ENCODE data around the gene ARCN1. TPM values are rescaled to one million over a fixed set of nuclear protein-coding genes. Genes with fewer than 3 reads are reported as not detected.

ARCN1 gene
- total and polyA plus RNA-seq, 2 donors = 90.2 to 141 TPM

DNA sequence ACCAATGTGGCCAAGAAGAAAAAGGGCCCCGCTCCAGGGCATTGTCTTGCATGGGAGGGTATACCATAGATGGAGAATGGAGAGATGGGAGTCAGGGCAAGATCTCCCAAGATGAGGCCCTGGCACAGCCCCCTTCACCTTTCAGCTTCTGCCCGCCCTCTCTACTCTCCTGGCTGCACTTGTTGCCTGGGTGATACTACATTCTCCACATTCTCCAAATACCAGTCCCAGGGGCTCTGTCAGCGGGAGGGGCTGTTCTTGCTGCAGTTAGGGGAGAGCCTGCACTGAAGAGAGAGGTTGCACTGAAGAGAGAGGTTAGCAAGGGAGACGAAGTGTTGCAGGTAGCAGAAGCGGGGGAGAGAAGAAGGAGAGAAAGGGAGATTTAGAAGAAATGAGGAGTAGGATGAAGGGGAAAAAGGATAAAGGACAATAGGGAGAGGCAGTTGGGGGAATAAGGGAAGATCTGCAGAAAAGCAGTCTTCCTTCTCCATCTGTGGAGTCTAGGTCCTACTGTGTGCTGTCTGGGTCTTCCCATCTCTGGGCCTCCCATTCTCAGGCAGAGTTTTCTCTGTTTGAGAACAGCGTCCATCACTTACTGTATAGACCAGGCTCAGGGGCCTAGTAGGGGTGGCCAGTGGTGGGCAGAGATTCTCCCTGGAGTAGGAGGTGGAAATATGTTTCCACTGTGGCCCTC, 43.2 kb downstream of the ARCN1 start:
- H3K36me3 ChIP-seq (ENCODE audit: insufficient read depth) = no peaks in the 10 kb centered on the region
- H3K4me3 ChIP-seq (ENCODE audit: low read depth, low read length) = no peak overlapping the region
- no peak for DNase-seq (ENCODE audit: extremely low spot score)
- no peak overlapping the region for H3K27ac ChIP-seq (ENCODE audit: low read depth)
- WGBS = 86% methylated on average over 6 of the region's 6 CpGs
- no peaks in the 10 kb centered on the region for H3K4me1 ChIP-seq (ENCODE audit: insufficient read depth)

GRCh38 chr11:118615976-118616371, 43.8 kb downstream of the ARCN1 start:
- Histone ChIP-seq H3K4me3 (ENCODE audit: low read depth, low read length) (no peak overlapping the region), H3K36me3 (ENCODE audit: insufficient read depth) (no peaks in the 10 kb centered on the region), H3K4me1 (ENCODE audit: insufficient read depth) (no peaks in the 10 kb centered on the region), H3K27ac (ENCODE audit: low read depth) (no peak overlapping the region)
- DNase-seq (ENCODE audit: extremely low spot score) = no peak
- WGBS = 78% methylated on average over 5 of the region's 5 CpGs

DNA sequence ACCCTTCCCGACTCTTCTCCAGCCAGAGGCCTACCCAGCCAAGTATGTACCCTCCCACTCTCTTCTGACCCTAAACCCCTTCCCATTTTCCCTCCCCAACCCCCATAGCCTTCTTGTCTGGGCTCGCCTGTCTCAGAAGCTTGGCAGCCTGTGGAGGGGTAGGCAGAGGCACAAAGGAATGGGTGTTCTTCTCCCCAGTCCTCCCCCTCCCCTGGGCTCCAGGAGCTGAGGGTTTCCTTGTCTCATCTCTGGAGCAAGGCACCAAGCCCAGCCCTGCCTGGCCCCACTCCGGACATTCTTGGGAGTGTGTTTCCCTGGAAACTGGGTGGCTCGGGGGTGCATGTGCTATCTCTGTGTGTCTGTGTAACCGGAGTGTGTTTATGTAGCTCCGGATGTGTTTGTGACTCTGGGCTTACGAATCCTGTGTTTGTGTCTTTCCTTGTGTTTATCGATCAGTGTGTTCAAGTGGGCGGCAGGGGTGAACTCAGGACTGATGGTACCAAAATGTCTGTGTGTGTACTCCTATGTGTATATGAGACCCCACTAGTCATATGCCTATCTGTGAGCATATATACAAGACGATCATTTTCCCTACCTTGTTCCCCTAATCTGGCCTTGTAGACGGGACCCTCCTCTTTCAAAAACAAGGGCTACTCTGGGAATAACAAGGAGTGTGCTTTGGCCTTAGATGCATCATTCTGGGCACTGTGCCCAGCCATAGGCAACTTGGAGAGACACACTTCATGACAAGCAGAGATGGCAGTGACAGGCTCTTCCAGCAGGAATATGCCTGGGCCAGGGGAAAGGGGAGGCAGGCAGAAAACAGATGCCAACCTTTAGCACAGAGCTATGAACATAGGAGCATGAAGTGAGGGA, 46.1 kb downstream of the ARCN1 start:
- Histone ChIP-seq H3K27ac (ENCODE audit: low read depth) (peak overlapping the region; percentile 67), H3K4me3 (ENCODE audit: low read depth, low read length) (no peak overlapping the region), H3K36me3 (ENCODE audit: insufficient read depth) (no peaks in the 10 kb centered on the region), H3K4me1 (ENCODE audit: insufficient read depth) (peaks cover 2% of the 10 kb centered on the region)
- no peak for DNase-seq (ENCODE audit: extremely low spot score)
- WGBS = 14% methylated on average over 11 of the region's 11 CpGs

DNA sequence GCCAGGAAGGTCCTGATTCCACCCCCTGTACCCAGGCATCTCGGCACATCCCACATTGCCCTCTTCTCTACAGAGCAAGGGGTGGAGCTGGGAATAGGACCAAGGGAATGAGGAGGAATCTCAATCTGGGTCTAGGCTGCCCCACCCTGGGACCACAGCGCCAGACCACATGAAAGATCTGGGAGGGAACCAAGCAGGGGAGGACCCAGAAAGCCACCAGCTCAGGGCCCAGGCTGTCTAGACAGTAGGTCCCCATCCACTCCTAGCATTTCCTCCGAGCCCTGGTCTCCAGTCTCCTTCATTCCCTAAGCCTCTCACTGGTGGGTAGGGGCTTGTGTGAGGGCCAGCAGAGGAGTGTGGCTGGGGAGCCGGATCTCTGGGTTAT, 46.8 kb downstream of the ARCN1 start:
- H3K4me3 ChIP-seq (ENCODE audit: low read depth, low read length) = no peak overlapping the region
- H3K4me1 ChIP-seq (ENCODE audit: insufficient read depth) = peaks cover 2% of the 10 kb centered on the region
- 27% methylated on average over 4 of the region's 4 CpGs for WGBS
- no peak for DNase-seq (ENCODE audit: extremely low spot score)
- no peaks in the 10 kb centered on the region for H3K36me3 ChIP-seq (ENCODE audit: insufficient read depth)
- peak overlapping the region; percentile 64 for H3K27ac ChIP-seq (ENCODE audit: low read depth)

- H3K36me3 ChIP-seq (ENCODE audit: insufficient read depth) = no peaks in the 10 kb centered on the region
- no peak overlapping the region for H3K4me3 ChIP-seq (ENCODE audit: low read depth, low read length)
- peaks cover 2% of the 10 kb centered on the region for H3K4me1 ChIP-seq (ENCODE audit: insufficient read depth)
- H3K27ac ChIP-seq (ENCODE audit: low read depth) = no peak overlapping the region
- WGBS = 25% methylated on average over 6 of the region's 6 CpGs
- DNase-seq (ENCODE audit: extremely low spot score) = no peak
Observed at GRCh38 chr11:118619444-118620197, 47.4 kb downstream of the ARCN1 start.

DNA sequence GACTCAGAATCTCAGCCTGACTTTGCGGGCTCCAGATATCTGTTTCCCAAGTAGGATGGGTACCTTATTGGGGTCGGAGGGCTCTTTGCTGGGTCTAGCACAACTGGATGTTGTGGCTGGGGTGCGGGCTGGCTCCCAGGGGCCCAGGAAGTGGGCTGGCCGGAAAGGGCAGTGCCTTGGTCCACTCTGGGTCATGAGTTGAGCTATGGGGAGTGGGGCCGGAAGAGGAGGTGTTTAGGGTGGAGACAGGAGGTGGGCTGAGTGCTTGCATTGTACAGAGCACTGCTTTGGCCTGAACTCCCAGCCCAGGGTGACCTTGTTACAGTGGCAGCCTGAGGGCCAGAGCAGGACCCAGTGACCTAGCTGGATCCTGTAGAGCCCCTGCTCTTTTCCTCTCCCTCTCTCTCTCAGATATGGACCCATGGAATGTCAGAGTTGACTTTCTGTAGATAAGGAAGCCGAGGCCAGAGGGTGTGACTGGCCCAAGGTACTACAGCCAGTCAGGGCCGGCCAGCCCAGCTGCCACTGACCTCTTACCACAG, 48.4 kb downstream of the ARCN1 start:
- DNase-seq (ENCODE audit: extremely low spot score) = no peak
- Histone ChIP-seq H3K4me3 (ENCODE audit: low read depth, low read length) (no peak overlapping the region), H3K36me3 (ENCODE audit: insufficient read depth) (no peaks in the 10 kb centered on the region), H3K4me1 (ENCODE audit: insufficient read depth) (peaks cover 2% of the 10 kb centered on the region), H3K27ac (ENCODE audit: low read depth) (peak overlapping the region; percentile 43)
- WGBS = 59% methylated on average over 7 of the region's 7 CpGs

- no peak for DNase-seq (ENCODE audit: extremely low spot score)
- H3K4me1 ChIP-seq (ENCODE audit: insufficient read depth) = peaks cover 2% of the 10 kb centered on the region
- WGBS = 4% methylated on average over 38 of the region's 38 CpGs
Observed at GRCh38 chr11:118621071-118621783, 49.0 kb downstream of the ARCN1 start.

GRCh38 chr11:118621784-118622375, 49.7 kb downstream of the ARCN1 start:
- Histone ChIP-seq H3K36me3 (ENCODE audit: insufficient read depth) (no peaks in the 10 kb centered on the region), H3K4me3 (ENCODE audit: low read depth, low read length) (peak overlapping the region; percentile 44), H3K4me1 (ENCODE audit: insufficient read depth) (peaks cover 2% of the 10 kb centered on the region), H3K27ac (ENCODE audit: low read depth) (peak overlapping the region; percentile 74)
- DNase-seq (ENCODE audit: extremely low spot score) = no peak
- 28% methylated on average over 4 of the region's 4 CpGs for WGBS

More at GRCh38 chr11:118621071-118621783, 49.0 kb downstream of the ARCN1 start:
- Histone ChIP-seq H3K36me3 (ENCODE audit: insufficient read depth) (no peaks in the 10 kb centered on the region), H3K4me3 (ENCODE audit: low read depth, low read length) (peak overlapping the region; percentile 44), H3K27ac (ENCODE audit: low read depth) (peak overlapping the region; percentile 43)

DNA sequence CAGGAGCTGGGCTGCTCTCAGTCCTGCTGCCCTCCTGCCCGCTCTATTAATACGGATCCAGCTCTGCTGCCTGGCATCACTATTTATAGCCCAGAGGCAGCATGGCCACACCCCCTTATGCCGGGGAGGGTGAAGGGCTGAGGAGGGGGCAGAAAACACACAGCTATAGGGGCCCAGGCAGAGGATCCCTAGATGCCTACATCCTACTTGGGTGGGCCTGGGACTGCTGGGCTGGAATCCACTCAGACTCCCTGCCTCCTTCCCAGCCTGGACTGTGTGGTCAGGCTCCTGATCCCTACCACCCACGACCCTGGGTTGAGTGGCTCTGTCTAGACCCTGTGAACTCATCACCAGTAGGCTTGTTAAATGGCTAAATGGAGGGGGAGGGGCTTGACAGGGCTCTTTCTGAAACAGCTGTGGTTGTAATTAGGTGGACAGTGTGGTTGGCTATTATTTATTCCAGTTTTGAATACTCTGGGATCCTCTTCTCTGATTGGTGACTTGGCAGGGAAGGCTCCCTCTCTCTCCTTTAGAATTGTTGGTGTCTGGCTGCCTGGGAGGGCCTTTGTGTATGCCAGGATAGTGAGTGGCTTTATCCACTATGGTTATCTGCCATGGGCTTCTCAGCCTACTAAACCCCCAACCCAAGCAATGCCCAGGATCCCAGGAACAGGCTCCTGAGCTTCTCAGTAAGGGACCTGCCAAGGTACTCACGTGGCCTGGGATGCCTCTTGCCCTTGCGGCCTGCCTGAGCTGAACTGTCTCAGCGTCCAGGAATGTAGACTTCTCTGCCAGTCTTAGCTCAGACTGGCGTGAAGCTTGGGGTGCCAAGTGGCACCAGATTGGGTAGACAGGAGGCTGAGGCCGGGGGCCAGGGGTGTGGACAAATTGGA, 50.4 kb downstream of the ARCN1 start:
- H3K4me3 ChIP-seq (ENCODE audit: low read depth, low read length) = no peak overlapping the region
- H3K4me1 ChIP-seq (ENCODE audit: insufficient read depth) = peaks cover 2% of the 10 kb centered on the region
- DNase-seq (ENCODE audit: extremely low spot score) = no peak
- no peak overlapping the region for H3K27ac ChIP-seq (ENCODE audit: low read depth)
- peaks cover 2% of the 10 kb centered on the region for H3K36me3 ChIP-seq (ENCODE audit: insufficient read depth)
- 24% methylated on average over 9 of the region's 9 CpGs for WGBS

GRCh38 chr11:118623269-118623655, 51.1 kb downstream of the ARCN1 start:
- DNase-seq (ENCODE audit: extremely low spot score) = no peak
- H3K4me1 ChIP-seq (ENCODE audit: insufficient read depth) = peaks cover 2% of the 10 kb centered on the region
- peaks cover 3% of the 10 kb centered on the region for H3K36me3 ChIP-seq (ENCODE audit: insufficient read depth)
- 44% methylated on average over 4 of the region's 4 CpGs for whole genome bisulfite sequencing
- no peak overlapping the region for H3K27ac ChIP-seq (ENCODE audit: low read depth)
- H3K4me3 ChIP-seq (ENCODE audit: low read depth, low read length) = no peak overlapping the region

DNA sequence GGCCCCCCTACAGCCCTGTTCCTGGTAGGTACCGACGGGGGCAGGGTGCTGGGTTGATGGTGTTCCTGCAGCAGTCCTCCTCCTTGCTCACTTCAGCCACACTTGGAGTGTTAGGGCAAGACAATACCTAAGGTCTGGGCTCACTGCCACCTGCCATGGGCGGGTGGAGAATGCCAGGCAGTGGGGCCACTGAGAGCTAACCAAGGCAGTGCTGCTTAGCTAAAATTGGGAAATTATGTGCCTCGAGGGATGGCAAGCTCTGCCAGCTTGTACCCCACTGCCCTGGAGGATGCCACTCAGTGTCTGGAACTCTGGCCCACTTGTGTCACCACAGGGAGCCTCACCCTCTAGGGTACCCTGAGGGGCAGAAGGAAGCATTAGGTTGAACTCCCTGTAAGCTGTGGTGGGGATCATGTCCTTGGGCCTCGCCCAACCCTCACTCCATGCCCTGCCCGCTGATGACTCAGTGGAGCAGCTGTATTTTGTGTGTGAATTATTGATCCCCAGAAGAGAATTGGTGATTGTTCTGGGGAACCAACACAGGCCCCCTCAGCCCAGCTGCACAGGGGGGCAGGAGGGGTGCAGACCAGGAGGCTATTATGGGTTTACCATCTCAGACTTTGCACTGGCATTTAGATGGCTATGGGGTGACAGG, 53.0 kb downstream of the ARCN1 start:
- DNase-seq (ENCODE audit: extremely low spot score) = no peak
- no peak overlapping the region for H3K27ac ChIP-seq (ENCODE audit: low read depth)
- H3K4me3 ChIP-seq (ENCODE audit: low read depth, low read length) = no peak overlapping the region
- peaks cover 3% of the 10 kb centered on the region for H3K36me3 ChIP-seq (ENCODE audit: insufficient read depth)
- 84% methylated on average over 6 of the region's 6 CpGs for WGBS
- peaks cover 2% of the 10 kb centered on the region for H3K4me1 ChIP-seq (ENCODE audit: insufficient read depth)
